Muscle layer of colon (tissue), 2 donors: ENCODE data around the gene LSM12.
"Not testable (repeated sequence)": the region's sequence is repeated elsewhere in the genome, so short reads cannot be mapped to it uniquely, and the experiment has no call there.

Experiments used
- H3K27ac ChIP-seq: one replicate; pipeline ENCODE4 v1.7.0; 2013; ENCODE audit warnings: low read depth, mild to moderate bottlenecking, low read length, moderate library complexity
- H3K27me3 ChIP-seq, 2 donors: one replicate each; pipeline ENCODE4 v1.7.0; 2013; ENCODE audit warnings: low read length in 2 of 2, mild to moderate bottlenecking in 2 of 2; ENCODE audit not compliant: insufficient read depth in 2 of 2, control insufficient read depth in 1 of 2
- H3K36me3 ChIP-seq: one replicate; pipeline ENCODE4 v1.7.0; 2013; ENCODE audit warnings: mild to moderate bottlenecking, low read length; ENCODE audit not compliant: insufficient read depth
- H3K4me1 ChIP-seq: one replicate; pipeline ENCODE4 v1.7.0; 2013; ENCODE audit warnings: mild to moderate bottlenecking, low read length; ENCODE audit not compliant: insufficient read depth
- H3K4me3 ChIP-seq, 2 donors: one replicate each; pipeline ENCODE4 v1.7.0; 2013; ENCODE audit warnings: low read length in 2 of 2, low read depth in 1 of 2, mild to moderate bottlenecking in 1 of 2, moderate library complexity in 1 of 2
- H3K9ac ChIP-seq: one replicate; pipeline ENCODE4 v1.7.0; 2013; ENCODE audit warnings: low read length
- H3K9me3 ChIP-seq: one replicate; pipeline ENCODE4 v1.7.0; 2013; ENCODE audit warnings: mild to moderate bottlenecking, low read length
- donor health status: abdominal sarcoma.
- donor health status: Adenocarcinoma of cecum.

The LSM12 gene

GRCh38 chr17:44001461-44001920 is 65.0 kb downstream of the LSM12 start:
- H3K9ac ChIP-seq: no peak overlapping the region
- H3K4me1 ChIP-seq: peaks cover 8% of the 10 kb centered on the region
- H3K9me3 ChIP-seq: no peaks in the 10 kb centered on the region
- H3K27ac ChIP-seq: no peak overlapping the region
- peaks cover 12 to 30% of the 10 kb centered on the region in 2 donors for H3K27me3 ChIP-seq
- H3K4me3 ChIP-seq: no peak overlapping the region
- H3K36me3 ChIP-seq: no peaks in the 10 kb centered on the region

GRCh38 chr17:44000871-44001460 is 65.5 kb downstream of the LSM12 start:
- Histone ChIP-seq H3K4me1 (peaks cover 8% of the 10 kb centered on the region), H3K9me3 (no peaks in the 10 kb centered on the region), H3K27me3 (peaks cover 12 to 27% of the 10 kb centered on the region in 2 donors), H3K9ac (no peak overlapping the region), H3K36me3 (no peaks in the 10 kb centered on the region), H3K4me3 (no peak overlapping the region), H3K27ac (no peak overlapping the region)

DNA sequence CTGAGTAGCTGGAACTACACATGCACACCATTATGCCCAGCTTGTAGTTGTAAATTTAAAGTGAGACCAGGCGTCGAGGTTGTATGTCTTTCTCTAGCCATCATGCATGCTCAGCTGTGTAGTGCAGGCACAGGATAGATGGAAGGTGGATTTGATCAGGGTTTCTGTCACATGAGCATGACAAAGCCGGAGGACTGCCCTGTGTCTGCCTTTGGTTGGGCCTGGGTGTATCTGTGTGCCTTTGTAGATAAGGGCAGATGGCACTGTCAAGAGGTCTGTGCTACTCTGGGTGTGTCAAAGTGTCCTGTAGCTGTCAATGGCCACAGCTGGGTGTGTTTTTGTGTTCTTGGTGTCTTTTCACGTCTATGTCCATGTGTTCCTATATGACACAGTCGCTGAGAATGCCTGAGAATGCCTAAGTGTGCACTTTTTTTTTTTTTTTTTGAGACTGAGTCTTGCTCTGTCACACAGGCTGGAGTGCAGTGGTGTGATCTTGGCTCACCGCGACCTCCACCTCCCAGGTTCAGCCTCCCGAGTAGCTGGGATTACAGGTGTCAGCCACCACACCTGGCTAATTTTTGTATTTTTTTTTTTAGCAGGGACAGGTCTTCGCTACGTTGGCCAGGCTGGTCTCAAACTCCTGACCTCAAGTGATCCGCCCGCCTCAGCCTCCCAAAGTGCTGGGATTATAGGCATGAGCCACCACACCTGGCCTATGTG is 66.2 kb downstream of the LSM12 start:
- Histone ChIP-seq H3K27me3 (peaks cover 9 to 27% of the 10 kb centered on the region in 2 donors), H3K36me3 (no peaks in the 10 kb centered on the region), H3K27ac (no peak overlapping the region), H3K9ac (no peak overlapping the region), H3K9me3 (no peaks in the 10 kb centered on the region), H3K4me3 (no peak overlapping the region), H3K4me1 (peaks cover 5% of the 10 kb centered on the region)

GRCh38 chr17:43999024-43999423 is 67.4 kb downstream of the LSM12 start:
- no peaks in the 10 kb centered on the region for H3K9me3 ChIP-seq
- H3K27me3 ChIP-seq: peaks cover under 1 to 27% of the 10 kb centered on the region in 2 donors
- H3K9ac ChIP-seq: no peak overlapping the region
- H3K4me3 ChIP-seq: no peak overlapping the region
- H3K36me3 ChIP-seq: no peaks in the 10 kb centered on the region
- peaks cover 6% of the 10 kb centered on the region for H3K4me1 ChIP-seq
- H3K27ac ChIP-seq: no peak overlapping the region

- Histone ChIP-seq H3K9ac (no peak overlapping the region), H3K4me3 (no peak overlapping the region), H3K27me3 (peaks cover 0 to 25% of the 10 kb centered on the region in 2 donors), H3K36me3 (no peaks in the 10 kb centered on the region), H3K4me1 (peaks cover 6% of the 10 kb centered on the region), H3K27ac (no peak overlapping the region), H3K9me3 (no peaks in the 10 kb centered on the region)
Observed at GRCh38 chr17:43998552-43998951, 67.9 kb downstream of the LSM12 start.

DNA sequence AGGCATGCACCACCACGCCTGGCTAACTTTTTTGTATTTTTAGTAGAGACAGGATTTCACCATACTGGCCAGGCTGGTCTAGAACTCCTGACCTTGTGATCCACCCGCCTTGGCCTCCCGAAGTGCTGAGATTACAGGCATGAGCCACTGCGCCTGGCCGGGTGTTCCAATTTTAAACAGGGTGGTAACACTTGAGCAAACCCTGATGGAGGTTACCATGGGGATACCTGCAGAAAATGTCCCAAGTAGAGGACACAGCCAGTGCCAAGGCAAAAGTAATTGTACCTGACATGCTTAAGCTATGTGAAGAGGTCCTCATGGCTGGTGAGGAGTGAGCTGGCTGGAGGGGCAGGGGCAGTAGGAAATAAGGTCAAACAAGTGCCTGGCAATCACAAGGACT is 69.3 kb downstream of the LSM12 start:
- H3K27ac ChIP-seq, H3K36me3 ChIP-seq, H3K9ac ChIP-seq, H3K9me3 ChIP-seq, H3K4me1 ChIP-seq, H3K4me3 ChIP-seq: not testable (repeated sequence)
- peaks cover 0 to 24% of the 10 kb centered on the region in 2 donors for H3K27me3 ChIP-seq

- Histone ChIP-seq H3K9ac (no peak overlapping the region), H3K9me3 (no peaks in the 10 kb centered on the region), H3K36me3 (no peaks in the 10 kb centered on the region), H3K4me3 (peak overlapping the region in 1 of 2 donors; percentile 20), H3K27me3 (peaks cover 0 to 24% of the 10 kb centered on the region in 2 donors), H3K4me1 (peaks cover 6% of the 10 kb centered on the region), H3K27ac (no peak overlapping the region)
Observed at GRCh38 chr17:43995150-43995471, 71.4 kb downstream of the LSM12 start.

GRCh38 chr17:43994272-43995149 is 72.0 kb downstream of the LSM12 start:
- Histone ChIP-seq H3K27me3 (peaks cover 0 to 24% of the 10 kb centered on the region in 2 donors), H3K4me3 (peak overlapping the region in 1 of 2 donors; percentile 20), H3K36me3 (no peaks in the 10 kb centered on the region), H3K4me1 (peaks cover 6% of the 10 kb centered on the region), H3K9ac (no peak overlapping the region), H3K9me3 (no peaks in the 10 kb centered on the region), H3K27ac (no peak overlapping the region)

DNA sequence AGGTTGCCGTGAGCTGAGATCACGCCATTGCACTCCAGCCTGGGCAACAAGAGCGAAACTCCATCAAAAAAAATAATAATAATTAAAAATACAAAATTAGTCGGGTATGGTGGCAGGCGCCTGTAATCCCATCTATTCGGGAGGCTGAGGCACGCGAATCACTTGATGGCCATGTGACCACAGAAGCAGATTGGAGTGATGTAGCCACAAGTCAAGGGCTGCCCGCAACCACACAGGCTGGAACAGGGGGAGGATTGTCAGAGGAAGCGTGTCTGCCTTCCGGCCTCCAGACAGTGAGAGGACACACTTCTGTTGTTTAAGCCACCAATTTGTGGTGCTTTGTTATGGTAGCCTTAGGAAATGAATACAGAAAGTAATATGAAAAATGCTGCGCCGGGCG is 73.8 kb downstream of the LSM12 start:
- Histone ChIP-seq H3K36me3 (no peaks in the 10 kb centered on the region), H3K27ac (no peak overlapping the region), H3K9ac (no peak overlapping the region), H3K4me1 (peaks cover 6% of the 10 kb centered on the region), H3K9me3 (no peaks in the 10 kb centered on the region), H3K27me3 (peaks cover 0 to 24% of the 10 kb centered on the region in 2 donors), H3K4me3 (no peak overlapping the region)

DNA sequence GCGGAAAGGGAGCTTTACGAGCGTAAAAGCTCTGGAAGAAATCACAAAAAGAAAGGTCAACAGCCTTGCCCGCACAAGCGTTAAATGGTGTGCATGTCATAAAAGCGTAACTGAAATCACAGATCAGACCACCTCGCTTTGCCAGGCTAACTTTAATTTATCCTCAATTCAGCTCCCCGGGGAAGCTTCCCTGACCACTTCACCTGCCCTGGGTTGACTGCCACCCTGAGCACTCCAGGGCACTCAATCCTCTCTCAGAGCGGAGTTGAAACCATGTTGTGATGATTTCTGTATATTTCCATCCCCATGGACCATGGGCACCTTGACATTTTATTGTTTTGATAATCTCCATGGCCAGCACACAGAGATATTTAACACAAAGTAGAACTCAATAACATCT is 78.2 kb downstream of the LSM12 start:
- no peak overlapping the region for H3K27ac ChIP-seq
- no peak overlapping the region for H3K9ac ChIP-seq
- no peaks in the 10 kb centered on the region for H3K9me3 ChIP-seq
- H3K4me3 ChIP-seq: no peak overlapping the region
- no peaks in the 10 kb centered on the region for H3K36me3 ChIP-seq
- peaks cover 4% of the 10 kb centered on the region for H3K4me1 ChIP-seq
- H3K27me3 ChIP-seq: peaks cover 3 to 19% of the 10 kb centered on the region in 2 donors
